ENCODE results near the gene GALNT12. TPM values are rescaled to one million over a fixed set of nuclear protein-coding genes. Genes with fewer than 3 reads are reported as not detected.

GALNT12 gene
- total RNA-seq, 1 donor = 1.3 TPM

DNA sequence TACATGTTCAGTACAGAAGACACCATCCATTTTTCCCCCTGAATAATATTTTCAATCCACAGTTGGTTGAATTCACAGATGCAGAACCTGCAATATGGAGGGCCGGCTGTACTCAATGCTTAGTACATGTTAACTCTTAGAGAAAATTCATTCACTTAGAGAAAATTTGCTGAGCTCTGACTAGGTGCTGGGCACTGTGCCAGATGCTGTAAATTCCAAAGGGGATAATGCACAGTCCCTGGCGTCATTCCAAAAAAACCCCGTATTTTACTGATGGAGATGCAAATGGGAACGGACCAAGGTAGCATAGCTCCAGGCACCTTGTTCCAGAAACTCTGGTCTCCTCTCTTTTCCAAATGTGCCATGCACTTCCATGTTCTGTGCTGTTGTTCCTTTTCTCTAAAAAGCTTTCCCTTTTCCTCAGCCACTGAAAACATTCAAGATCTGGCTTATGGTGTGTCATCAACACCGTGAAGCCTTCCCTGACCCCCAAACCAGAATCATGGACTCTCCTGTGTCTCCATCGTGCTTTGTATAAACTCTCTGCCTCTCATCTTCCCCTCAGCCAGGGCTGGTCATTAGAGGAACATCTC, 80.5 kb downstream of the GALNT12 start:
- TF ChIP-seq, protein P1, sequence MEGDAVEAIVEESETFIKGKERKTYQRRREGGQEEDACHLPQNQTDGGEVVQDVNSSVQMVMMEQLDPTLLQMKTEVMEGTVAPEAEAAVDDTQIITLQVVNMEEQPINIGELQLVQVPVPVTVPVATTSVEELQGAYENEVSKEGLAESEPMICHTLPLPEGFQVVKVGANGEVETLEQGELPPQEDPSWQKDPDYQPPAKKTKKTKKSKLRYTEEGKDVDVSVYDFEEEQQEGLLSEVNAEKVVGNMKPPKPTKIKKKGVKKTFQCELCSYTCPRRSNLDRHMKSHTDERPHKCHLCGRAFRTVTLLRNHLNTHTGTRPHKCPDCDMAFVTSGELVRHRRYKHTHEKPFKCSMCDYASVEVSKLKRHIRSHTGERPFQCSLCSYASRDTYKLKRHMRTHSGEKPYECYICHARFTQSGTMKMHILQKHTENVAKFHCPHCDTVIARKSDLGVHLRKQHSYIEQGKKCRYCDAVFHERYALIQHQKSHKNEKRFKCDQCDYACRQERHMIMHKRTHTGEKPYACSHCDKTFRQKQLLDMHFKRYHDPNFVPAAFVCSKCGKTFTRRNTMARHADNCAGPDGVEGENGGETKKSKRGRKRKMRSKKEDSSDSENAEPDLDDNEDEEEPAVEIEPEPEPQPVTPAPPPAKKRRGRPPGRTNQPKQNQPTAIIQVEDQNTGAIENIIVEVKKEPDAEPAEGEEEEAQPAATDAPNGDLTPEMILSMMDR (IDR thresholded peaks at IDR 0.05; ENCODE audit: insufficient read depth, low read depth, low read length) = no peak
- DNase-seq (ENCODE audit: low read depth) = peak; percentile 63
- no peak overlapping the region for H3K4me3 ChIP-seq (ENCODE audit: low read depth, low read length)

DNA sequence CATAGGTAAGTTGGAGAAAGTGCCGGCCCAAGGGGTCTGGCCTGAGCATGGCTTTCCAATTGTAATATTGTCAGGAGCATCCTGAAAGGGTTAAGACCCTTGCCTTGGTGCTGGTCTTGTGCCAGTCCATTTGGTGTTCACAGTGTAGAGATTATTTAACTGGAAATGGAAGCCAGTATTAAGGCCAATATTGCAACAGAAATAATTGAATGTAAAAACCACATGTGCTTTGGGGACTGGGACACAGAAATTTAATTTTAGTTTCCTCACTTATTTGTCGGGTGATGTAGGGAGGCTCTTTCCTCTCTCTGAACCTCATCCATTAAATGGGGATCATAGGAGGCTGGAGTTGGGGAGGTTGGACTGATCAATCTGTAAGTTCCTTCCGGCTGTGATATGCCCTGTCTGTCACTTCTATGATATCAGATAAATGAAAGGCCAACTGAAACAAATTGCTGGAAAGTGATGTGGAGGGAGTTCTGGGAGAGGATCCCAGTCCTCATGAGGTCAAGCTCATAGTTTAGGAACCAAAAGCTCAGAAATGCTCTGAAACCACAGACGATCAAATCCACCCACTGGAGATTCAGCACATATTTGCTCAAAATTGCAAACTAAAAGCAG, 81.4 kb downstream of the GALNT12 start:
- TF ChIP-seq, protein P1 (IDR thresholded peaks at IDR 0.05; ENCODE audit: insufficient read depth, low read depth, low read length) = no peak
- no peak overlapping the region for H3K4me3 ChIP-seq (ENCODE audit: low read depth, low read length)
- DNase-seq (ENCODE audit: low read depth) = peak; percentile 64

DNA sequence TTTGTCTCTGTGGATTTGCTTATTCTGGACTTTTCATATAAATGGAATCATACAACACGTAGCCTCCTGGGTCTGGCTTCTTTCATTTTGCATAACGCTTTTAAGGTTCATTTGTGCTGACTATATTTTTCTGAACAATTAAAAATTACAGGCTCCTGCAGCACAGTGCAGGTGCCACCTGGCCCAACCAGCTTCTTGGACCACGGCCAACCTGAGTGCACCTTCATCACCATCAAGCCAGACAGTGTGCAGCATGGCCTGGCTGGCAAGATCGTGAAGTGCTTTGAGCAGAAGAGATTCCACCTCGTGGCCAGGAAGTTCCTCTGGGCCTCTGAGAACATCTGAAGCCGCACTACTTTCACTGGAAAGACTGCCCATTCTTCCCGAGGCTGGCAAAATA, 82.8 kb downstream of the GALNT12 start:
- DNase-seq (ENCODE audit: low read depth) = no peak
- TF ChIP-seq, protein P1 (IDR thresholded peaks at IDR 0.05; ENCODE audit: insufficient read depth, low read depth, low read length) = no peak
- no peak overlapping the region for H3K4me3 ChIP-seq (ENCODE audit: low read depth, low read length)

DNA sequence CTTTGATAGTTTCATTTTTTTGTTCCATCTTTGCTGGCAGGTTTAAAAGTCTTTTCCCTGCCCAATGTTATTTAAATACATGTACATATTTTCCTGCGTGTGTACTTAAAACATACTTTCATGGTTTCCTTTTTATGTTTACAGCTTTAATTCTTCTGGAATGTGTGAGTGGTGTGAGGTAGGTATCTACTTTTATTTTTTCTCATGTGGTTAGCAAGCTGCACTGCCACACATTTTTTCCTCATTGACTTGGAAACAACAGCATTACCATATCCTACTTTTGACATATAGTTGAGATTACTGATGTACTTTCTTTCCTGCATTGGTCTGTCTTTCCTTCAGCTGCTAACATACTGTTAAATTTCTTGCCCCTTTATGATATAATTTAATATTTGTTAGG, 84.8 kb downstream of the GALNT12 start:
- TF ChIP-seq, protein P1 (IDR thresholded peaks at IDR 0.05; ENCODE audit: insufficient read depth, low read depth, low read length) = no peak
- H3K4me3 ChIP-seq (ENCODE audit: low read depth, low read length) = no peak overlapping the region
- DNase-seq (ENCODE audit: low read depth) = peak; percentile 89

DNA sequence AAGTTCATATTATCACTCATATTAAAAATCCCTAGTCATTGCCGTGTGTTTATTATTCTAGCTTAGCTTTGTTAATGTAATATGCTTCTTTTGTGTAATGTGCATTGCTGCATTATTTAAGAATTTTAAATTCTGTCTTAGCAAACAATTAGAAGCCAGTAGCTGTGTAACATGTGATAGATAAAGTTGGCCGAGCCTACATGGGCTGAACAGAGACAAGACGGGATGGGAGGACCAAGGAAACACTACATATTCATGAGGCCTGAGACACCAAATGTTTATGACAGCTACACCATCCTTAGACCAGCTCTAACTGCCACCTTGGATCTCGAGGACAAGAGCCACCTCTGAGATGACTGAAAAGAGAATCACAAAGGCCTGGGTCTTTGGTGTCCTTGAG, 85.2 kb downstream of the GALNT12 start:
- H3K4me3 ChIP-seq (ENCODE audit: low read depth, low read length) = no peak overlapping the region
- TF ChIP-seq, protein P1 (IDR thresholded peaks at IDR 0.05; ENCODE audit: insufficient read depth, low read depth, low read length) = no peak
- DNase-seq (ENCODE audit: low read depth) = no peak

DNA sequence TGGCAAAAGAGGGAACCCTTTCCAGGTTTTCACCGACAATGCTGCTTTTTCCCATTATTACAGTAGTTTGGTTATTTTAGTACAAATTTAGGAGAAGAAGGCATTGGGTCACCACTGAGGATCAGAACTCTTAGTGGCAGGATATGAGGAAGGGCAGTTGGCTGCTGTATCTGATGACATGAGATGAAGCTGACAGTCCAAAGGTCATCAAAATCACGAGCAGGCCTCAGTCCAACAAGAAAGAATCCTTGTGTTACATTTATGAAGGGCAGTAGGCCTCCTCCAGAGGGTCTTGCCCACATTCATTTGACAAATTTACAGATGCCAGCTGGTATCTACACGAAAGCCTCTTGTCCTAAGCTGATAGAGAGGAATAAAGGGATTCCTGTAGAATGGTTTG, 86.7 kb downstream of the GALNT12 start:
- DNase-seq (ENCODE audit: low read depth) = no peak
- TF ChIP-seq, protein P1 (IDR thresholded peaks at IDR 0.05; ENCODE audit: insufficient read depth, low read depth, low read length) = no peak
- no peak overlapping the region for H3K4me3 ChIP-seq (ENCODE audit: low read depth, low read length)

DNA sequence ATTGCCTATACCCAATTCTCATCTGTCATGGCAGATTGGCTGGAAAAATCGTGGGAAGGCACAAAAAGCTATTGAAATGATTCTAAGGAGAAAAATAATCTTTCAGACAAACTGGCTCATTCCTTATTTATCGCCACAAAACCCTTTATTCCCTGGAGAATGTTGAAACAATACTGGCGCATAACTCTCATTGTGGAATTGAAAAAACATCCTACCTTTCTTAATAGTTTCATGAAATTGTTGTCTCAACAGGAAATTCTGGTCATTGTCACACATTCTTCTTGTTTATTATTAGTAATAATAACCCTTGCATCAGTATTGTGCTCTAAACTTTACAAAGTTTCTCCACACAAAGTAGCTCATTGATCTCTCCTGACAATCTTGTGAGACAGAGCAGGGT, 87.3 kb downstream of the GALNT12 start:
- TF ChIP-seq, protein P1 (IDR thresholded peaks at IDR 0.05; ENCODE audit: insufficient read depth, low read depth, low read length) = no peak
- no peak overlapping the region for H3K4me3 ChIP-seq (ENCODE audit: low read depth, low read length)
- DNase-seq (ENCODE audit: low read depth) = no peak
